T-cell (primary cell): Measurements from ENCODE around the gene KCNJ4. TPM values are rescaled to one million over a fixed set of nuclear protein-coding genes. Genes with fewer than 3 reads are reported as not detected.
"Not testable (repeated sequence)": the region's sequence is repeated elsewhere in the genome, so short reads cannot be mapped to it uniquely, and the experiment has no call there.

Experiments used
- ATAC-seq, 4 experiments: fragments of 200-7000 bp in 3 of 4; fragments of 150-1000 bp in 1 of 4; cut with Tn5 transposase; replicated peaks in 1 of 4; 1 replicate in 3 of 4; 2 replicates in 1 of 4; pipeline ENCODE4 v1.10.0; 2021; ENCODE audit warnings: moderate library complexity in 3 of 4, mild to moderate bottlenecking in 2 of 4, moderate number of reproducible peaks in 1 of 4
- CTCF ChIA-PET, 2 donors: fragments of 300-600 bp; sonication (Branson Sonifier 250); formaldehyde crosslinking; loops; one replicate each; lab custom pipeline; 2022; ENCODE audit warnings: antibody characterized with exemption in 2 of 2; lab: Charles Lee
- POLR2A ChIA-PET, 2 donors: fragments of 300-600 bp; sonication (Branson Sonifier 250); formaldehyde crosslinking; loops; one replicate each; lab custom pipeline; 2022; ENCODE audit warnings: antibody characterized with exemption in 2 of 2; lab: Charles Lee
- DNase-seq, 35 experiments: peaks; one replicate each; pipeline versions ENCODE4 v3.0.0 to v3.0.0-alpha.2; 2013 to 2023
- H3K27ac ChIP-seq: one replicate; pipeline ENCODE4 v1.5.1; 2013; ENCODE audit warnings: low read length
- H3K27me3 ChIP-seq, 2 experiments: replicated peaks in 1 of 2; 1 replicate in 1 of 2; 2 replicates in 1 of 2; pipeline versions ENCODE4 v1.6.1 to v1.7.0; 2013; ENCODE audit warnings: low read length in 1 of 2, mixed read lengths in 1 of 2; ENCODE audit not compliant: control insufficient read depth in 2 of 2, insufficient read depth in 2 of 2; ENCODE audit errors: extremely low read depth in 1 of 2
- H3K36me3 ChIP-seq, 2 donors: 1 replicate in 1 of 2; 2 replicates in 1 of 2; pipeline versions ENCODE4 v1.6.1 to v1.7.0; 2013; ENCODE audit warnings: low read length in 1 of 2; ENCODE audit not compliant: control insufficient read depth in 2 of 2, insufficient read depth in 1 of 2; ENCODE audit errors: extremely low read depth in 1 of 2
- H3K4me1 ChIP-seq, 2 experiments: 1 replicate in 1 of 2; 2 replicates in 1 of 2; pipeline versions ENCODE4 v1.6.1 to v1.7.0; 2013; ENCODE audit warnings: low read length in 2 of 2, mixed read lengths in 1 of 2; ENCODE audit not compliant: insufficient read depth in 2 of 2, control insufficient read depth in 1 of 2; ENCODE audit errors: extremely low read depth in 1 of 2
- H3K4me3 ChIP-seq, 2 donors: 1 replicate in 1 of 2; 2 replicates in 1 of 2; pipeline versions ENCODE4 v1.5.1 to v1.7.0; 2013; ENCODE audit warnings: mild to moderate bottlenecking in 2 of 2, low read length in 1 of 2, moderate library complexity in 1 of 2; ENCODE audit not compliant: control insufficient read depth in 1 of 2; ENCODE audit errors: extremely low read depth in 1 of 2
- H3K9me3 ChIP-seq: 2 replicates; pipeline ENCODE4 v1.7.0; 2013
- H3K27ac Mint-ChIP-seq, 2 donors: one replicate each; pipeline ENCODE4 v1.8.0; 2020 to 2021; ENCODE audit warnings: mild to moderate bottlenecking in 2 of 2, mixed read lengths in 2 of 2
- H3K27me3 Mint-ChIP-seq, 2 donors: one replicate each; pipeline ENCODE4 v1.8.0; 2021 to 2022; ENCODE audit warnings: mixed read lengths in 2 of 2
- H3K36me3 Mint-ChIP-seq: one replicate; pipeline ENCODE4 v1.8.0; 2021; ENCODE audit warnings: mixed read lengths
- H3K4me1 Mint-ChIP-seq, 3 donors: one replicate each; pipeline ENCODE4 v1.8.0; 2020 to 2022; ENCODE audit warnings: mixed read lengths in 3 of 3, mild to moderate bottlenecking in 1 of 3
- H3K4me3 Mint-ChIP-seq, 3 donors: one replicate each; pipeline ENCODE4 v1.8.0; 2020 to 2022; ENCODE audit warnings: mild to moderate bottlenecking in 3 of 3, mixed read lengths in 3 of 3, moderate library complexity in 3 of 3
- H3K9me3 Mint-ChIP-seq, 3 donors: one replicate each; pipeline ENCODE4 v1.8.0; 2020 to 2022; ENCODE audit warnings: mixed read lengths in 3 of 3
- WGBS: methylation state at CpG from one replicate; pipeline ENCODE4 v1.1.5; 2013; ENCODE audit warnings: missing lambda C conversion rate; ENCODE audit not compliant: insufficient coverage; 5-methylcytosine and 5-hydroxymethylcytosine counted together
- total RNA-seq, 35 experiments: library from RNA in 6 of 35; stranded (reverse) in 6 of 35; fragments of 120-200 nt in 1 of 35; gene quantifications; one replicate each; pipeline versions ENCODE4 v1.2.1 to v1.2.4 and lab custom pipeline; 2013 to 2026

The KCNJ4 gene
- total RNA-seq, 5 donors from 2014 or later (not counting 1 experiment from before 2014, with no cell fraction given): not detected

DNA sequence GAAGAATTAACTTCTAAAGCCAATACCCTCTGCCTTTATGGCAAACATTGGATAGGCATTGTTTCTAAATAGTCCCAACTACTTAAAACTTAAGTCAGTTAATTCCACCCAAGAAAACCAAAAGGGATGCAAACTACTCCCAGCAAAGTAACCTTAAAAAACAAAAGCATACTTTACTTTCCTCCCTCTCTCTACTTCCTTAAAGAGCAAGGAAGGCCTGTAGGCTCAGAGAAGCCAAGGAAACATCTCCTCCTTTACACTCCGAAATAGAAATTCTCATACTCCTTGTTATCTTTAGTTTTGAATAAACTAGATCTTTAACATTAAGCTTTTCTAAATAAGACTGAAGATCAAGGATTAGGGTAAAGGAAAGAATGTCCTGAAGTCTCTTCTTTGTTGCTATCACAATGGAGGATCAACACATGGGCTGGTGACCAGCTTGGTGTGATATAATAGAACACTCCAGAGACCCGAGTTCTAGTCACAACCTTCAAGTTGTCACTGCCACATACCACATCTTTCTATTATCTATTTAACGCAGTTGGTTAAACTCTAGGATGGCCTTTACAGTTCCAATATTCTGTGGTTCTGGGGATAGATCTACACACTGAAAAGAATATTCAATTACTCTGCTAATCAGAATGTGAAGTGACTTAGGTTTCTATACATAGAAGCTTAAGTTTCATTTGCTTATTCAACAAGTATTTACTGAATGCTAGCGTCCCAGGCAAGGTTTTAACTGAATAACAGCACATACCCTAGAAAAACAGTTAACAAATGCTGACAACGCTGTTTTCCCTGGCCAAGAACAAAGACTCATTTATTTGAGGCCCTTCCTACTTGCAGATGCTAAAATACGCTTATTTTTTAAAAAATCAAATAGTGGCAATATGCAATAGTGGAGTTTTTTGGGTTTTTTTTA lies 66.2 kb downstream of the KCNJ4 start:
- H3K9me3 ChIP-seq, H3K4me3 Mint-ChIP-seq, H3K27ac ChIP-seq, POLR2A ChIA-PET, H3K27ac Mint-ChIP-seq, H3K36me3 ChIP-seq, ATAC-seq, H3K27me3 ChIP-seq, H3K4me1 ChIP-seq, H3K27me3 Mint-ChIP-seq, CTCF ChIA-PET, H3K4me3 ChIP-seq, DNase-seq, H3K36me3 Mint-ChIP-seq, H3K9me3 Mint-ChIP-seq: not testable (repeated sequence)
- WGBS: no CpG with 5 or more reads among the region's 6 CpGs
- peaks cover 15 to 32% (median 16%) of the 10 kb centered on the region in 3 donors for H3K4me1 Mint-ChIP-seq

- H3K27me3 ChIP-seq, H3K4me3 ChIP-seq, H3K9me3 Mint-ChIP-seq, H3K36me3 ChIP-seq, CTCF ChIA-PET, H3K4me1 ChIP-seq, DNase-seq, H3K27me3 Mint-ChIP-seq, H3K27ac Mint-ChIP-seq, POLR2A ChIA-PET, H3K27ac ChIP-seq, H3K9me3 ChIP-seq, H3K36me3 Mint-ChIP-seq, ATAC-seq: not testable (repeated sequence)
- WGBS: no CpG with 5 or more reads among the region's 5 CpGs
- Mint-ChIP-seq H3K4me3 (peak overlapping the region in 2 of 3 donors; percentile 21 to 34), H3K4me1 (peaks cover 5 to 20% (median 14%) of the 10 kb centered on the region in 3 donors)
Observed at GRCh38 chr22:38386918-38387317, 68.1 kb downstream of the KCNJ4 start.

DNA sequence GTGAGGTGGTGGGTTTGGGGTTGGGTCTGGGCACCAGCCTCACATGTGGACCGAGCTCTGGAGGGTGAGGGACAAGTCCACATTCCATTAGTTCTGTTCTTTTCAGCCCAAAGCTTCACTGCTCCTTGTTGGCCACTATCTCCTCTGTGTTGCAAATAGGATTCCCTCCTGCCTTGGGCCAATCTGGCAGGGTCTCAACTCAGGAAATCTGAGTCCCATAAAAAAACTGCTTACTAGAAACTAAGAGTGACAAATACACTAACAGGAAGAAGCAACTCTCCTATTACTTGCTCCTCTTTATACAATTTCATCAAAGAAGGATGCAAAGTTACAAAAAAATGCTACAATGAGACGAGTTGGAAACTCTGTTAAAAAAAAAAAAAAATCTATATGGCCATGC lies 71.6 kb downstream of the KCNJ4 start:
- ChIA-PET CTCF (no interaction called here), POLR2A (no interaction called here)
- no peak overlapping the region for H3K4me3 ChIP-seq
- Mint-ChIP-seq H3K36me3 (peaks cover 19% of the 10 kb centered on the region), H3K27me3 (no peaks in the 10 kb centered on the region), H3K4me3 (no peak overlapping the region), H3K9me3 (no peaks in the 10 kb centered on the region), H3K27ac (no peak overlapping the region), H3K4me1 (peaks cover 5 to 14% (median 7%) of the 10 kb centered on the region in 3 donors)
- H3K27me3 ChIP-seq: no peaks in the 10 kb centered on the region
- no peak overlapping the region for H3K27ac ChIP-seq
- no peak for ATAC-seq
- no peaks in the 10 kb centered on the region for H3K36me3 ChIP-seq
- H3K4me1 ChIP-seq: no peaks in the 10 kb centered on the region
- no CpG with 5 or more reads among the region's 2 CpGs for WGBS
- no peak for DNase-seq
- no peaks in the 10 kb centered on the region for H3K9me3 ChIP-seq

DNA sequence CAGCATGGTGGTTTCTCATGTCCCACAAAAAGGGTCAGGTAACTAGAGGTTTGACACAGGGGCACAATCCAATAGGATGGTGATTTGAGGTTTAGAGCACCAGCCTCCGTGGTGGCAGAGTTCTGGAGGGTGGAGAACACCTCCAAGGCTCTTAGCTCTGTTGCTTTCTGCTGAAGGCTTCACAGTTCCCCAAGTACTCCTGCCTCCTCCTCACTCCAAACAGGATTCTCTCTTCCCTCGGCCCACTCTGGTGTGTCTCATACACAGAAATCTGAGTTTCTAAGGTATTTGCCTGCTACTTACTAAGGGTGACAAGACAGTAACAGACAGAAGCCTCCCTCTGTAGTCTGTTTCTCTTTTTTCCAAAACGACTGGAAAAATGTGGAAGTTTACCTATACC lies 73.6 kb downstream of the KCNJ4 start:
- not testable (repeated sequence) for H3K4me3 Mint-ChIP-seq

More for the DNA sequence above, 73.6 kb downstream of the KCNJ4 start:
- WGBS: 100% methylated on average over 1 of the region's 3 CpGs
- H3K4me1 ChIP-seq, H3K27me3 ChIP-seq, POLR2A ChIA-PET, DNase-seq, H3K27ac ChIP-seq, H3K9me3 ChIP-seq, H3K9me3 Mint-ChIP-seq, CTCF ChIA-PET, H3K4me3 ChIP-seq, ATAC-seq, H3K36me3 ChIP-seq, H3K27ac Mint-ChIP-seq, H3K27me3 Mint-ChIP-seq: not testable (repeated sequence)
- peaks cover 26% of the 10 kb centered on the region for H3K36me3 Mint-ChIP-seq
- H3K4me1 Mint-ChIP-seq: peaks cover 0 to 14% (median 0%) of the 10 kb centered on the region in 3 donors

Other genes with a start within 250 kb of the KCNJ4 start
- 10 to 100 TPM; 30.8 to 41.3 (median 35.8) TPM for gene TMEM184B, start 182.2 kb downstream of the KCNJ4 start, total RNA-seq
- 100 to 1,000 TPM; 105 to 142 (median 115) TPM for gene CSNK1E, start 137.8 kb downstream of the KCNJ4 start, total RNA-seq
- under 1 TPM in 3 of 5 donors, not detected in 2; 0.20 to 0.29 (median 0.25) TPM for gene KDELR3, start 12.9 kb upstream of the KCNJ4 start, total RNA-seq
- gene DDX17, start 51.1 kb upstream of the KCNJ4 start, total RNA-seq: 100 to 1,000 TPM; 589 to 907 (median 850) TPM
- gene DMC1, start 115.0 kb upstream of the KCNJ4 start, total RNA-seq: under 1 TPM in 4 of 5 donors, not detected in 1; 0.55 to 0.78 (median 0.68) TPM
- gene FAM227A, start 201.2 kb upstream of the KCNJ4 start, total RNA-seq: 1 to 10 TPM in 1 of 5 donors, under 1 TPM in 3, not detected in 1; 0.06 to 1.1 (median 0.41) TPM
- 10 to 100 TPM; 10.3 to 32.0 (median 27.8) TPM for gene CBY1, start 201.4 kb upstream of the KCNJ4 start, total RNA-seq
- 10 to 100 TPM; 52.4 to 58.1 (median 53.3) TPM for gene TOMM22, start 226.8 kb upstream of the KCNJ4 start, total RNA-seq
- 100 to 1,000 TPM in 2 of 5 donors, 10 to 100 TPM in 3; 78.4 to 164 (median 83.5) TPM for gene JOSD1, start 245.7 kb upstream of the KCNJ4 start, total RNA-seq